ENCODE data around the gene TRPM4. TPM values are rescaled to one million over a fixed set of nuclear protein-coding genes. Genes with fewer than 3 reads are reported as not detected.

The TRPM4 gene
- total and polyA plus RNA-seq, 10 of the 15 experiments (the other 5 are each of a cell fraction or from before 2014, with no cell fraction given) = 0.10 to 0.64 (median 0.15) TPM; not detected in 7

DNA sequence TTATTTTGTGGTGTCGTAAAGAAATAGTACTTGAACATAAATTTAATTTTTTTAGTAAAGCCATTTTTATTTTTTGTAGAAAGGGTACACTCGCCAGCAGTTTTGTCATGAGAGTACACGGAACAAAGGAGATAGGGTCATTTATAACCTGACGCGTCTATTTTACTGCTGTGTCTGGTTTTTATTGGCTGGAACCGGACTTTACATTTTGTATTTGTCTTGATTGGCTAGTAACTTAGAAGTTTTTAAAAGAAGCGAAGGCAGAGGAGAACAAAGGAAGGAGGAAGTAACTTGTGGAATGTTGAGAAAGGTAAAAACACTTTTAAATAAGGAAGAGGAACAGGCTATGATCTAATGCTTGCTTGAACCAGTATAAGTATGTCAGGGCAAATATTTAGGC, 43.5 kb downstream of the TRPM4 start:
- DNase-seq (ENCODE audit: low read depth, low spot score) (no peak), ATAC-seq (no peak), FAIRE-seq (no peak)
- ChIA-PET SMC1A (ENCODE audit: uncharacterized antibody, unreplicated experiment) (no interaction called here), POLR2A (no interaction called here), RAD21 (ENCODE audit: unreplicated experiment) (no interaction called here), CTCF (interaction anchor here (2.0 kb wide), 1 partner anchor 103 kb away, joined by 8 read pairs; no protein-coding TSS in a partner anchor)
- in situ Hi-C loops (cut with MboI) = no loop called here
- Histone ChIP-seq H3K9me3 (replicated peaks; ENCODE audit: control insufficient read depth, insufficient read depth, low read length) (no peaks in the 10 kb centered on the region), H3K27ac (ENCODE audit: control insufficient read depth, insufficient read depth) (no peak overlapping the region), H4K20me1 (ENCODE audit: control insufficient read depth, insufficient read depth) (no peaks in the 10 kb centered on the region), H2AFZ (ENCODE audit: control insufficient read depth, low read depth, low read length) (no peak overlapping the region), H3K4me2 (ENCODE audit: control insufficient read depth, insufficient read depth) (no peak overlapping the region), H3K4me3 (no peak overlapping the region), H3K4me1 (ENCODE audit: control insufficient read depth, insufficient read depth, low read length) (no peaks in the 10 kb centered on the region), H3K27me3 (replicated peaks in 1 of 2; ENCODE audit: control insufficient read depth in 2 of 2, insufficient read depth in 2 of 2, low read length in 1 of 2) (no peaks in the 10 kb centered on the region), H3K36me3 (ENCODE audit: control insufficient read depth in 2 of 2, insufficient read depth in 2 of 2, low read length in 1 of 2) (no peaks in the 10 kb centered on the region), H3K79me2 (ENCODE audit: control insufficient read depth, insufficient read depth, low read length) (no peaks in the 10 kb centered on the region), H3K9ac (ENCODE audit: control insufficient read depth, insufficient read depth, low read length) (no peak overlapping the region)
- intact Hi-C loops (cut with micrococcal nuclease; ENCODE audit: unreplicated experiment) = no loop called here
- WGBS (ENCODE audit: insufficient coverage, insufficient replicate concordance, low lambda C conversion rate, missing lambda C conversion rate) = 60% methylated on average over 6 of the region's 7 CpGs
- BruUV-seq (replicated peaks) = no TSS peak
- TF ChIP-seq YY1 (IDR thresholded peaks at IDR 0.05; ENCODE audit: low read depth, low read length) = no peak
- TF ChIP-seq TCF12 (IDR thresholded peaks at IDR 0.05; ENCODE audit: low read depth, low read length) = no peak

DNA sequence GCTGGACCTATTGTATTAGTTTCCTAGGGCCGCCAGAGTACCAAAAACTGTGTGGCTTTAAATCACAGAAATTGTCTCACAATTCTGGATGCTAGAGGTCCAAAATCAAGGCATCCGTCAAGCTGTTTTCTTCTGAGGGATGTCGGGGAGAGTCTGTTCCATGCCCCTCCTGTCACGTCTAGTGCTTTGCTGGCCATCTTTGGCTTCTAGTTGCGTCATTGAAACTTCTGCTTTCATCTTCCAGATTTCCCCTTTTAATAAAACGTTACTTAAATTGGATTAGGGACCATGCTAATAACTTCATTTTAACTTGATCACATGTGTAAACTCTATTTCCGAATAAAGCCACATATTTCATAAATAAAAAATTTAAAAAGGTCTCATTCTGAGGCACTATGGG, 47.5 kb downstream of the TRPM4 start:
- Histone ChIP-seq H3K79me2 (ENCODE audit: control insufficient read depth, insufficient read depth, low read length) (no peaks in the 10 kb centered on the region), H3K36me3 (ENCODE audit: control insufficient read depth in 2 of 2, insufficient read depth in 2 of 2, low read length in 1 of 2) (no peaks in the 10 kb centered on the region), H2AFZ (ENCODE audit: control insufficient read depth, low read depth, low read length) (no peak overlapping the region), H3K9ac (ENCODE audit: control insufficient read depth, insufficient read depth, low read length) (no peak overlapping the region), H3K27ac (ENCODE audit: control insufficient read depth, insufficient read depth) (no peak overlapping the region), H3K4me3 (no peak overlapping the region), H3K9me3 (replicated peaks; ENCODE audit: control insufficient read depth, insufficient read depth, low read length) (no peaks in the 10 kb centered on the region), H3K4me2 (ENCODE audit: control insufficient read depth, insufficient read depth) (no peak overlapping the region), H3K4me1 (ENCODE audit: control insufficient read depth, insufficient read depth, low read length) (peaks cover 4% of the 10 kb centered on the region; the same call in 1 of the 2 replicates), H4K20me1 (ENCODE audit: control insufficient read depth, insufficient read depth) (no peaks in the 10 kb centered on the region), H3K27me3 (replicated peaks in 1 of 2; ENCODE audit: control insufficient read depth in 2 of 2, insufficient read depth in 2 of 2, low read length in 1 of 2) (no peaks in the 10 kb centered on the region)
- no peak for FAIRE-seq
- ChIA-PET RAD21 (ENCODE audit: unreplicated experiment) (no interaction called here), SMC1A (ENCODE audit: uncharacterized antibody, unreplicated experiment) (no interaction called here), POLR2A (interaction anchor here (0.7 kb wide), 1 partner anchor 133 kb away, joined by 3 read pairs; no protein-coding TSS in a partner anchor), CTCF (no interaction called here)
- no TSS peak for BruUV-seq (replicated peaks)
- in situ Hi-C loops (cut with MboI) (loop anchor here (5.0 kb wide), 1 partner anchor 108 kb away; no protein-coding TSS in a partner anchor), intact Hi-C loops (cut with micrococcal nuclease; ENCODE audit: unreplicated experiment) (loop anchor here (5.0 kb wide), 1 partner anchor 58 kb away; no protein-coding TSS in a partner anchor)
- 12% methylated on average over 7 of the region's 7 CpGs for WGBS (ENCODE audit: insufficient coverage, insufficient replicate concordance, low lambda C conversion rate, missing lambda C conversion rate)
- ATAC-seq = peak; percentile 34; the same call in 1 of the 3 replicates
- DNase-seq (ENCODE audit: low read depth, low spot score) = no peak
- TF ChIP-seq RFX5 (IDR thresholded peaks at IDR 0.05; ENCODE audit: low read depth, low read length) (no peak), ZNF24 (IDR thresholded peaks at IDR 0.05) (no peak), TCF3 (IDR thresholded peaks at IDR 0.05; ENCODE audit: borderline replicate concordance, insufficient read depth, low read depth, low read length) (no peak), GABPA (IDR thresholded peaks at IDR 0.05; ENCODE audit: low read depth) (no peak), SRF (IDR thresholded peaks at IDR 0.05; ENCODE audit: low read depth in 2 of 2, low read length in 2 of 2) (no peak), POLR2AphosphoS2 (IDR thresholded peaks at IDR 0.05; ENCODE audit: low read depth, low read length) (no peak), CBFB (IDR thresholded peaks at IDR 0.05; ENCODE audit: low read depth) (no peak), EGR1 (IDR thresholded peaks at IDR 0.05; ENCODE audit: borderline replicate concordance in 1 of 2, low read depth in 2 of 2, low read length in 2 of 2) (no peak), ZNF207 (IDR thresholded peaks at IDR 0.05; ENCODE audit: borderline replicate concordance) (no peak), CEBPB (IDR thresholded peaks at IDR 0.05; ENCODE audit: borderline replicate concordance in 1 of 2, low read depth in 2 of 2, low read length in 2 of 2) (no peak), BACH1 (IDR thresholded peaks at IDR 0.05; ENCODE audit: borderline replicate concordance) (no peak), RB1 (IDR thresholded peaks at IDR 0.05; ENCODE audit: borderline replicate concordance) (no peak)
- TF ChIP-seq, protein P1, sequence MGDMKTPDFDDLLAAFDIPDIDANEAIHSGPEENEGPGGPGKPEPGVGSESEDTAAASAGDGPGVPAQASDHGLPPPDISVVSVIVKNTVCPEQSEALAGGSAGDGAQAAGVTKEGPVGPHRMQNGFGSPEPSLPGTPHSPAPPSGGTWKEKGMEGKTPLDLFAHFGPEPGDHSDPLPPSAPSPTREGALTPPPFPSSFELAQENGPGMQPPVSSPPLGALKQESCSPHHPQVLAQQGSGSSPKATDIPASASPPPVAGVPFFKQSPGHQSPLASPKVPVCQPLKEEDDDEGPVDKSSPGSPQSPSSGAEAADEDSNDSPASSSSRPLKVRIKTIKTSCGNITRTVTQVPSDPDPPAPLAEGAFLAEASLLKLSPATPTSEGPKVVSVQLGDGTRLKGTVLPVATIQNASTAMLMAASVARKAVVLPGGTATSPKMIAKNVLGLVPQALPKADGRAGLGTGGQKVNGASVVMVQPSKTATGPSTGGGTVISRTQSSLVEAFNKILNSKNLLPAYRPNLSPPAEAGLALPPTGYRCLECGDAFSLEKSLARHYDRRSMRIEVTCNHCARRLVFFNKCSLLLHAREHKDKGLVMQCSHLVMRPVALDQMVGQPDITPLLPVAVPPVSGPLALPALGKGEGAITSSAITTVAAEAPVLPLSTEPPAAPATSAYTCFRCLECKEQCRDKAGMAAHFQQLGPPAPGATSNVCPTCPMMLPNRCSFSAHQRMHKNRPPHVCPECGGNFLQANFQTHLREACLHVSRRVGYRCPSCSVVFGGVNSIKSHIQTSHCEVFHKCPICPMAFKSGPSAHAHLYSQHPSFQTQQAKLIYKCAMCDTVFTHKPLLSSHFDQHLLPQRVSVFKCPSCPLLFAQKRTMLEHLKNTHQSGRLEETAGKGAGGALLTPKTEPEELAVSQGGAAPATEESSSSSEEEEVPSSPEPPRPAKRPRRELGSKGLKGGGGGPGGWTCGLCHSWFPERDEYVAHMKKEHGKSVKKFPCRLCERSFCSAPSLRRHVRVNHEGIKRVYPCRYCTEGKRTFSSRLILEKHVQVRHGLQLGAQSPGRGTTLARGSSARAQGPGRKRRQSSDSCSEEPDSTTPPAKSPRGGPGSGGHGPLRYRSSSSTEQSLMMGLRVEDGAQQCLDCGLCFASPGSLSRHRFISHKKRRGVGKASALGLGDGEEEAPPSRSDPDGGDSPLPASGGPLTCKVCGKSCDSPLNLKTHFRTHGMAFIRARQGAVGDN (IDR thresholded peaks at IDR 0.05) = no peak
